Measurements from ENCODE around the gene CDH4.

DNA sequence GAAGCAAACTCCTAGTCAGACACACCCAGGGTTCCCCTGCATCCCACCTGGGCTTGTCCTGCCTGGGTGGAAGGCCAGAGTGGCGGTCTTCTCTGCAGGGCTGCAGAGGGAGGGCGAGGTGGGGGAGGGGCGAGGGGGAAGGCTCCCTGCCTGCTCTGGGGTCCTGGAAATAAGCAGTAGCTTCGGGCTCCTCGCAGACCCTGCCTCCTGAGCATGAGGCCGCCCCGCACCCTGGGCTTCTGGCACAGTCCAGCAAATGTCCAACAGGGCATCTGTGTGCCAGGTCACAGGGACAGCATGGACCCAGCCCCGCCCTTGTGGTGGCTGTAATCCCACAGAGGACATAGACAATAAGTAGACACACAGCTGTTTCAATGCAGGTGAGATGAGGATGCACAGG is 619.9 kb downstream of the CDH4 start:
- no peak for TF ChIP-seq CTCF (IDR thresholded peaks at IDR 0.05)
- no peak for TF ChIP-seq POLR2A (IDR thresholded peaks at IDR 0.05)
- no peak for TF ChIP-seq POLR2AphosphoS5 (IDR thresholded peaks at IDR 0.05)
- no peak for TF ChIP-seq EP300 (IDR thresholded peaks at IDR 0.05)

All from upper lobe of left lung (tissue), 4 donors.